Urothelium cell line (cell line): ENCODE data around the gene TPO.
A peak's percentile ranks its signal among the peaks of the same experiment; 100 is the strongest.
"Not testable (repeated sequence)": the region's sequence is repeated elsewhere in the genome, so short reads cannot be mapped to it uniquely, and the experiment has no call there.

Experiments used
- DNase-seq: peaks from one replicate; pipeline ENCODE4 v3.0.0; 2011; ENCODE audit warnings: low spot score, mixed read lengths
- FAIRE-seq: peaks from 2 replicates; lab custom pipeline; 2011; peaks lifted over from hg19 to GRCh38; lab: Jason Lieb, UNC

Gene TPO

GRCh38 chr2:1571477-1572417 lies 158.5 kb downstream of the TPO start:
- no peak for FAIRE-seq
- DNase-seq: no peak

- no peak for DNase-seq
- FAIRE-seq: no peak
Observed at GRCh38 chr2:1572638-1573037, 159.4 kb downstream of the TPO start.

- FAIRE-seq (no peak), DNase-seq (no peak)
Observed at GRCh38 chr2:1577846-1578245, 164.6 kb downstream of the TPO start.

- FAIRE-seq, DNase-seq: not testable (repeated sequence)
Observed at GRCh38 chr2:1581257-1581964, 168.1 kb downstream of the TPO start.

DNA sequence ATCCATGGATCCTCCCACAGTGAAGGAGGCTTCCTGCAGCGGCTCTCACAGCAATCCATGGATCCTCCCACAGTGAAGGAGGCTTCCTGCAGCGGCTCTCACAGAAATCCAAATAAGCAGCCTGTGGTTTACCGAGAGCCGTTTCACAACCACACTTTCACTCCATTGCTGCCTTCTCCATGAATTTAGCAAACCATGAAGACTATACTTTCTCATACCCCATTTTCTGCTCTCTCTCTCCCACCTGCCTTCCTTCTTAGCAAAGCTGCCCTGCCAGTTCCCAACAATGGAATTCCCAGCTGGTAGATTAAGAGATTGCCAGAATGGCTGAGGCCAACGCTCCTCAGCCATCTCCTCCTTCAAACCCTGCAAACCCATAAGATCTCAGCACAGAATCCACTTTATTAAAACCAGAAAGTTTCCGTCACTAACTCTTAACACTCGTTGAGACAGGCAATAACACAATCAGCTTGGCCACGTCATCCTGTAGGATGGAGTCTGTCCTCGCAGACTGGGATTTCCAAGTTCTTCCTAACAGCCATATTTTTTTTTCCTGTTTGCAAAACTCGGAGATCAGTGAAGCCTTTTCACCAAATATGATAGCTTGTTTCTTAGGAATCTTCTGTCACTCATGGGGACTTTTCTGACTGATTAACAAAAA lies 168.8 kb downstream of the TPO start:
- FAIRE-seq (no peak), DNase-seq (no peak)

DNA sequence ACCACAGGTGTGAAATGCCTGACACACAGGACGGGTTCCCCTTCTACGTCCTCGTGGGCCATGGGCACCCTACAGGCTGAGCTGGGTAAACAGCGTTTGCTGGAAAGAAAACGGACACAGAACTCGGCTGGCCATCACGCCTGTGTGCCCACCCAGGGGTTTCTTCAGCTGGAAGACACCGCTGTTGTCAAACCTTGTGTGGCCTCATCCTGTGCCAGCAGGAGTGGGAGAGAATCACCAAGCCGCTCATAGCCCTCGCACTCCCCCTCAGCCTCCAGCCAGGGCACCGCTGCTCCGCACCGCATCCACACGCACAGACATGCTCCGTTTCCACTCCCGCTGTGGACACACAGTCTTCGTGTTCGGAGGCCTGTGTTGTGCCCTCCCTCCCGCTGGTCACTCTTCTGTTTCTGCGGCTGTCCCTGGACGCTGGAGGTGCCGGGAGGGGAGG lies 169.7 kb downstream of the TPO start:
- DNase-seq: no peak
- no peak for FAIRE-seq

- DNase-seq: no peak
- no peak for FAIRE-seq
Observed at GRCh38 chr2:1584051-1584531, 170.8 kb downstream of the TPO start.

GRCh38 chr2:1584691-1585485 lies 171.6 kb downstream of the TPO start:
- FAIRE-seq (no peak), DNase-seq (no peak)

DNA sequence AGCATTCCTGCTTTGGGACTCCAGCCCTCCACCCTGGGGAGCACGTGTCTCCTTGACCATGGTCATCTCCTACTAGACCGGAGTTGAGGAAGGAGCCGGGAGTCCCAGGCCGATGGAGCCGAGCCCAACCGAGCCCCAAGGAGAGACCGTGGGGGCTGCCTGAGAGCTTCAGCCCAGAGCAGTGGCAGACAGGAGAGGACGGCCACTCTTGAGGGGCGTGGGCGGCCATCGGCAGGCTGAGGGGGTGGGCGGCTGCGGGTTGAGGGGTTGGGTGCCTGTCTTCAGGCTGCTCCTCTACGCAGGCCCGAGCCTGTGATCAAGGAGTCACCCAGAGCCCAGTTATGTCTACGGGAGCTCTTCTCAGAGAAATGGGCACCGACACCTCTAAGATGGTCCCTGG lies 172.4 kb downstream of the TPO start:
- DNase-seq: no peak

GRCh38 chr2:1586251-1586922 lies 173.1 kb downstream of the TPO start:
- DNase-seq: no peak
- FAIRE-seq: no peak

More for the DNA sequence above, 172.4 kb downstream of the TPO start:
- FAIRE-seq: no peak

DNA sequence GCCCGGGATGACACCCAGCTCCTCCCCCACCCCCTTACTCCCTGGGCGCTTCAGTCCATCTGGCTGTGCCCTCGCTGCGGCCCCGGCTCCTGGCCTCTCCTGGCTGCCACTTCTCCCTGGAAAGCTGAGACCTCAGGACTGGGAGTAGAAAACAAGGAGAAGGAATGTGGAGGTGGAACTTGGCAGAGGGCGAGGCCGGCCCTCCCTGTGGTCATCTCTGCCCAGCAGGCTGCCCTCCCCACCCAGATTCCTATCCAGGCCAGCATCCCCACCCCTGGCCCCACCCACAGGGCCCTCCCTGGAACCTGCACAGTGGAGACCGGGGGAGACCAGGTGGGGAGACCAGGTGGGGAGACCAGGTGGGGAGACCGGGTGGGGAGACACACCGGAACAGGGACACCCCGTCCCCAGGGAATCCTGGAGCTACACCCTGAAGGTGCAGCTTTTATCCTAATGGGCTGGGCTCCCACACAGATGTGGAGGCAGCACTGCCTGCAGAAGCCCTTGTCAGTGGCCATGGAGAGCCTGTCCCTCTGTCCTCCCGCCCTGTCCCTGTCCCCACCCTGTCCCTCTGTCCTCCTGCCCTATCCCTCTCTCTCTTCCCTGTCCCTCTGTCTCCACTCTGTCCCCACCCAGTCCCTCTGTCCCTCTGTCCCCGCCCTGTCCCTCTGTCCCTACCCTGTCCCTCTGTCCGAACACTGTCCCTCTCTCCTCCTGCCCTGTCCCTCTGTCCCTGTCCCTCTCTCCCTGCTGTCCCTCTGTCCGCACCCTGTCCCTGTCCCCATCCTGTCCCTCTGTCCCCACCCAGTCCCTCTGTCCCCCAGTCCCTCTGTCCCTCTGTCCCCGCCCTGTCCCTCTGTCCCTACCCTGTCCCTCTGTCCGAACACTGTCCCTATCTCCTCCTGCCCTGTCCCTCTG lies 173.9 kb downstream of the TPO start:
- FAIRE-seq (peak; percentile 32), DNase-seq (peak; percentile 58)

GRCh38 chr2:1588051-1588977 lies 175.1 kb downstream of the TPO start:
- DNase-seq (no peak), FAIRE-seq (no peak)

- DNase-seq (peak; percentile 38), FAIRE-seq (no peak)
Observed at GRCh38 chr2:1588978-1589621, 175.8 kb downstream of the TPO start.

GRCh38 chr2:1590596-1591460 lies 177.6 kb downstream of the TPO start:
- FAIRE-seq (no peak), DNase-seq (no peak)

GRCh38 chr2:1591461-1591770 lies 178.2 kb downstream of the TPO start:
- DNase-seq (no peak), FAIRE-seq (no peak)
